Measurements from ENCODE around the gene MROH9. TPM values are rescaled to one million over a fixed set of nuclear protein-coding genes. Genes with fewer than 3 reads are reported as not detected.

Gene MROH9
- polyA plus RNA-seq, 3 donors: not detected

DNA sequence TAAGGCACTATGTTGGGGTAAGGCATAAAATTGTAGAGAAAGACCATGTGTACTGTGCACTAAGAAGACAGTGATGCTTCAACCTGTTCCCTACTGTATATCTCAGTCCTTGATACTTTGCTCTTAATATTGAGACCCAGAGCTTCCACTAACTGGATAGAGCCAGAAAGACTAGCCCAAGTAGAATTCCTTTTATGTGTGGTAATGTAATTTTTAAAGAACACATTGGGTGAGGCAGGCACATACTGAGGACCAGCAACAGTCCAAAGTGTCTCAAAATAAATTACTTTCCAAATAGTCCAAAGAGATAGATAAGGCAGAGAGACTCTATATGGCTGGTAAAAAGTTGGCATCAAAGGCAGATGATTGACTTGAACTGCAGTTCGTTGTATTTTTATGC lies 31.4 kb upstream of the MROH9 start:
- Histone ChIP-seq H3K9ac (ENCODE audit: insufficient read depth, low read length, poor library complexity, severe bottlenecking) (no peak overlapping the region), H3K9me3 (replicated peaks in 1 of 2; ENCODE audit: control insufficient read depth in 1 of 2, insufficient read depth in 1 of 2, low read length in 2 of 2) (no peaks in the 10 kb centered on the region), H3K36me3 (replicated peaks in 1 of 2; ENCODE audit: control insufficient read depth in 1 of 2, insufficient read depth in 2 of 2, low read length in 2 of 2) (no peaks in the 10 kb centered on the region), H3K4me2 (replicated peaks; ENCODE audit: extremely low read depth, low read length, poor library complexity, severe bottlenecking) (no peak overlapping the region), H3K27ac (ENCODE audit: low read depth in 1 of 2, low read length in 2 of 2) (no peak overlapping the region), H4K20me1 (ENCODE audit: insufficient read depth, low read length) (no peaks in the 10 kb centered on the region), H2AFZ (ENCODE audit: insufficient read depth, low read depth, low read length, poor library complexity, severe bottlenecking) (no peak overlapping the region), H3K79me2 (ENCODE audit: insufficient read depth, low read length) (no peaks in the 10 kb centered on the region), H3K27me3 (ENCODE audit: control insufficient read depth in 2 of 2, insufficient read depth in 2 of 2, low read length in 2 of 2) (no peaks in the 10 kb centered on the region), H3K4me3 (replicated peaks in 1 of 3; ENCODE audit: low read depth in 2 of 3, low read length in 3 of 3) (no peak overlapping the region), H3K4me1 (ENCODE audit: control insufficient read depth in 1 of 2, insufficient read depth in 2 of 2, low read length in 2 of 2) (no peaks in the 10 kb centered on the region)
- Mint-ChIP-seq H3K4me3 (no peak overlapping the region), H3K9me3 (peaks cover 0 to 4% (median 0%) of the 10 kb centered on the region in 7 donors), H3K27me3 (ENCODE audit: low read depth in 3 of 3) (peaks cover 0 to 3% (median 2%) of the 10 kb centered on the region in 3 donors), H3K36me3 (no peaks in the 10 kb centered on the region), H3K4me1 (no peaks in the 10 kb centered on the region), H3K27ac (no peak overlapping the region)
- intact Hi-C loops (cut with micrococcal nuclease): no loop called here
- 100% methylated on average over 1 of the region's 1 CpG for WGBS (ENCODE audit: insufficient coverage)
- TF ChIP-seq, protein P1, sequence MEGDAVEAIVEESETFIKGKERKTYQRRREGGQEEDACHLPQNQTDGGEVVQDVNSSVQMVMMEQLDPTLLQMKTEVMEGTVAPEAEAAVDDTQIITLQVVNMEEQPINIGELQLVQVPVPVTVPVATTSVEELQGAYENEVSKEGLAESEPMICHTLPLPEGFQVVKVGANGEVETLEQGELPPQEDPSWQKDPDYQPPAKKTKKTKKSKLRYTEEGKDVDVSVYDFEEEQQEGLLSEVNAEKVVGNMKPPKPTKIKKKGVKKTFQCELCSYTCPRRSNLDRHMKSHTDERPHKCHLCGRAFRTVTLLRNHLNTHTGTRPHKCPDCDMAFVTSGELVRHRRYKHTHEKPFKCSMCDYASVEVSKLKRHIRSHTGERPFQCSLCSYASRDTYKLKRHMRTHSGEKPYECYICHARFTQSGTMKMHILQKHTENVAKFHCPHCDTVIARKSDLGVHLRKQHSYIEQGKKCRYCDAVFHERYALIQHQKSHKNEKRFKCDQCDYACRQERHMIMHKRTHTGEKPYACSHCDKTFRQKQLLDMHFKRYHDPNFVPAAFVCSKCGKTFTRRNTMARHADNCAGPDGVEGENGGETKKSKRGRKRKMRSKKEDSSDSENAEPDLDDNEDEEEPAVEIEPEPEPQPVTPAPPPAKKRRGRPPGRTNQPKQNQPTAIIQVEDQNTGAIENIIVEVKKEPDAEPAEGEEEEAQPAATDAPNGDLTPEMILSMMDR (IDR thresholded peaks at IDR 0.05): no peak
- no peak for DNase-seq

DNA sequence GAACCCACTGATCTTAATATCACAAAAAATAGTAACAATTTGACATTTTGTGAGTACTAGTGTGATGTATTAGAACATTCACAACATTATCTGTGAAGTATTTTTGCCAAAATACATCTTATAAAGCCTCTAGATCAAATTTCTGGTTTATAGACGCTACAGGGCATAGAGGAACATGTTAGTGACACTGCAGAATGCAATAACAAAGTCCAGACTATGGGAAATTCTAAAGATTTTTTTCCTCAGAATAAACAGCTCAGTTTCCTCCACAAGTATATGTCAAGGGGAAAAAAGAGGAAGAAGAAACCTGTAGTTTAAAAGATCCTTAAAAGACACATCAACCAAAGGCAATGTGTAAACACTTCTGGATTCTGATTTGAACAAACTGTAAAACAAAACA lies 26.4 kb upstream of the MROH9 start:
- Mint-ChIP-seq H3K9me3 (peaks cover 0 to 4% (median 0%) of the 10 kb centered on the region in 7 donors), H3K27ac (no peak overlapping the region), H3K4me3 (no peak overlapping the region), H3K4me1 (no peaks in the 10 kb centered on the region), H3K36me3 (no peaks in the 10 kb centered on the region), H3K27me3 (ENCODE audit: low read depth in 3 of 3) (peaks cover 0 to 3% (median 0%) of the 10 kb centered on the region in 3 donors)
- H3K9ac ChIP-seq (ENCODE audit: insufficient read depth, low read length, poor library complexity, severe bottlenecking): no peak overlapping the region
- intact Hi-C loops (cut with micrococcal nuclease): no loop called here
- H3K27ac ChIP-seq (ENCODE audit: low read depth in 1 of 2, low read length in 2 of 2): no peak overlapping the region
- TF ChIP-seq, protein P1 (IDR thresholded peaks at IDR 0.05): no peak
- H3K4me2 ChIP-seq (replicated peaks; ENCODE audit: extremely low read depth, low read length, poor library complexity, severe bottlenecking): no peak overlapping the region
- H3K36me3 ChIP-seq (replicated peaks in 1 of 2; ENCODE audit: control insufficient read depth in 1 of 2, insufficient read depth in 2 of 2, low read length in 2 of 2): no peaks in the 10 kb centered on the region
- no peak for DNase-seq
- no peaks in the 10 kb centered on the region for H4K20me1 ChIP-seq (ENCODE audit: insufficient read depth, low read length)
- H2AFZ ChIP-seq (ENCODE audit: insufficient read depth, low read depth, low read length, poor library complexity, severe bottlenecking): no peak overlapping the region
- no CpG with 5 or more reads among the region's 1 CpG for WGBS (ENCODE audit: insufficient coverage)
- no peak overlapping the region for H3K4me3 ChIP-seq (replicated peaks in 1 of 3; ENCODE audit: low read depth in 2 of 3, low read length in 3 of 3)
- no peaks in the 10 kb centered on the region for H3K79me2 ChIP-seq (ENCODE audit: insufficient read depth, low read length)
- H3K4me1 ChIP-seq (ENCODE audit: control insufficient read depth in 1 of 2, insufficient read depth in 2 of 2, low read length in 2 of 2): no peaks in the 10 kb centered on the region
- no peaks in the 10 kb centered on the region for H3K27me3 ChIP-seq (ENCODE audit: control insufficient read depth in 2 of 2, insufficient read depth in 2 of 2, low read length in 2 of 2)
- no peaks in the 10 kb centered on the region for H3K9me3 ChIP-seq (replicated peaks in 1 of 2; ENCODE audit: control insufficient read depth in 1 of 2, insufficient read depth in 1 of 2, low read length in 2 of 2)
